GM12878 (cell line): ENCODE measurements around the gene DET1. TPM values are rescaled to one million over a fixed set of nuclear protein-coding genes. Genes with fewer than 3 reads are reported as not detected.

Source experiments
- ATAC-seq: fragments of 200-7000 bp; cut with Tn5 transposase; 3 replicates; pipeline ENCODE4 v1.9.1; 2020; ENCODE audit warnings: mild to moderate bottlenecking, moderate library complexity
- BruUV-seq: library from RNA; stranded (reverse); fragments of 400-500 nt; replicated peaks from 2 replicates; lab custom pipeline; 2021; lab: Mats Ljungman, UMichigan
- CTCF ChIA-PET: fragments of 300-600 bp; sonication (Branson Sonifier 250); formaldehyde crosslinking; extraction: SDS; loops from one replicate; lab custom pipeline; 2021; ENCODE audit warnings: inconsistent platforms; lab: Yijun Ruan, JAX
- POLR2A ChIA-PET: fragments of 350-600 bp; formaldehyde crosslinking; extraction: SDS; loops from one replicate; lab custom pipeline; 2021; ENCODE audit warnings: inconsistent platforms; lab: Charles Lee
- RAD21 ChIA-PET: fragments of 300-600 bp; sonication (Branson Sonifier 250); formaldehyde crosslinking; loops from one replicate; lab custom pipeline; 2023; ENCODE audit warnings: antibody characterized with exemption; ENCODE audit not compliant: unreplicated experiment; lab: Charles Lee
- SMC1A ChIA-PET: fragments of 300-600 bp; sonication (Branson Sonifier 250); formaldehyde crosslinking; loops from one replicate; lab custom pipeline; 2023; ENCODE audit not compliant: unreplicated experiment, uncharacterized antibody; lab: Charles Lee
- DNase-seq: peaks from one replicate; pipeline ENCODE4 v3.0.0-alpha.2; 2011; ENCODE audit warnings: low read depth, low spot score
- FAIRE-seq: peaks from 3 replicates; lab custom pipeline; 2011; peaks lifted over from hg19 to GRCh38; lab: Jason Lieb, UNC
- H2AFZ ChIP-seq: 2 replicates; pipeline ENCODE4 v1.6.0; 2011; ENCODE audit warnings: low read depth, low read length, control low read depth; ENCODE audit not compliant: control insufficient read depth
- H3K27ac ChIP-seq: 2 replicates; pipeline ENCODE4 v1.5.1; 2011; ENCODE audit warnings: control low read depth; ENCODE audit not compliant: control insufficient read depth, insufficient read depth
- H3K27me3 ChIP-seq, 2 experiments: replicated peaks in 1 of 2; 2 replicates each; pipeline versions ENCODE4 v1.6.0 to v1.6.1; 2011; ENCODE audit warnings: low read length in 1 of 2; ENCODE audit not compliant: control insufficient read depth in 2 of 2, insufficient read depth in 2 of 2
- H3K36me3 ChIP-seq, 2 experiments: 2 replicates each; pipeline ENCODE4 v1.5.1; 2011; ENCODE audit warnings: low read length in 1 of 2; ENCODE audit not compliant: control insufficient read depth in 2 of 2, insufficient read depth in 2 of 2
- H3K4me1 ChIP-seq: 2 replicates; pipeline ENCODE4 v1.6.1; 2011; ENCODE audit warnings: mild to moderate bottlenecking, low read length, moderate library complexity, mixed read lengths; ENCODE audit not compliant: control insufficient read depth, insufficient read depth
- H3K4me2 ChIP-seq: 2 replicates; pipeline ENCODE4 v1.6.0; 2011; ENCODE audit warnings: control low read depth; ENCODE audit not compliant: control insufficient read depth, insufficient read depth
- H3K4me3 ChIP-seq: fragments of 200-600 bp; sonication (generic); 2 replicates; pipeline ENCODE4 v1.5.1; 2016
- H3K79me2 ChIP-seq: 2 replicates; pipeline ENCODE4 v1.6.0; 2011; ENCODE audit warnings: low read length; ENCODE audit not compliant: control insufficient read depth, insufficient read depth
- H3K9ac ChIP-seq: 2 replicates; pipeline ENCODE4 v1.8.0; 2011; ENCODE audit warnings: low read length, control low read depth, mixed read lengths; ENCODE audit not compliant: control insufficient read depth, insufficient read depth
- H3K9me3 ChIP-seq: replicated peaks from 3 replicates; pipeline ENCODE4 v1.5.1; 2011; ENCODE audit warnings: mild to moderate bottlenecking, low read length; ENCODE audit not compliant: control insufficient read depth, insufficient read depth
- H4K20me1 ChIP-seq: 2 replicates; pipeline ENCODE4 v1.6.0; 2011; ENCODE audit not compliant: control insufficient read depth, insufficient read depth
- CBFB ChIP-seq: IDR thresholded peaks from 2 replicates; pipeline ENCODE4 v1.6.1; 2016; ENCODE audit warnings: antibody characterized with exemption, low read depth
- CHD1 ChIP-seq: IDR thresholded peaks from 2 replicates; pipeline ENCODE4 v1.6.1; 2012; ENCODE audit warnings: low read depth, low read length, improper control_type of control experiment
- DPF2 ChIP-seq: fragments of 450-650 bp; IDR thresholded peaks from 2 replicates; pipeline ENCODE4 v1.6.1; 2017; ENCODE audit warnings: mild to moderate bottlenecking
- EGR1 ChIP-seq, 2 experiments: IDR thresholded peaks; 1 replicate in 1 of 2; 2 replicates in 1 of 2; pipeline ENCODE4 v1.6.1; 2011 to 2012; ENCODE audit warnings: low read depth in 2 of 2, low read length in 2 of 2, borderline replicate concordance in 1 of 2, mild to moderate bottlenecking in 1 of 2, moderate library complexity in 1 of 2
- HDAC2 ChIP-seq: fragments of 200-600 bp; sonication (generic); IDR thresholded peaks from 2 replicates; pipeline ENCODE4 v1.6.1; 2017
- JUND ChIP-seq: IDR thresholded peaks from 2 replicates; pipeline ENCODE4 v1.6.1; 2012; ENCODE audit warnings: low read depth, mild to moderate bottlenecking, low read length, improper control_type of control experiment, moderate library complexity
- MEF2A ChIP-seq: IDR thresholded peaks from 2 replicates; pipeline ENCODE4 v1.6.1; 2011; ENCODE audit warnings: low read depth, mild to moderate bottlenecking, low read length, moderate library complexity; ENCODE audit not compliant: insufficient read depth
- MEF2B ChIP-seq: fragments of 450-650 bp; IDR thresholded peaks from 2 replicates; pipeline ENCODE4 v1.6.1; 2018; ENCODE audit warnings: mild to moderate bottlenecking, moderate library complexity; ENCODE audit not compliant: partially characterized antibody, poor library complexity, severe bottlenecking
- MTA3 ChIP-seq: IDR thresholded peaks from 2 replicates; pipeline ENCODE4 v1.6.1; 2012; ENCODE audit warnings: low read length, inconsistent platforms, borderline replicate concordance
- PAX8 ChIP-seq: fragments of 450-650 bp; IDR thresholded peaks from 2 replicates; pipeline ENCODE4 v1.6.1; 2017; ENCODE audit warnings: mild to moderate bottlenecking, moderate library complexity
- POLR2AphosphoS5 ChIP-seq: IDR thresholded peaks from 2 replicates; pipeline ENCODE4 v1.6.1; 2011; ENCODE audit warnings: mild to moderate bottlenecking, low read length, inconsistent platforms
- SIX5 ChIP-seq: IDR thresholded peaks from 2 replicates; pipeline ENCODE4 v1.6.1; 2011; ENCODE audit warnings: mild to moderate bottlenecking, low read depth, low read length, moderate library complexity; ENCODE audit not compliant: severe bottlenecking
- SMC3 ChIP-seq: IDR thresholded peaks from 2 replicates; pipeline ENCODE4 v1.6.1; 2011; ENCODE audit warnings: low read length, improper control_type of control experiment, borderline replicate concordance
- SREBF1 ChIP-seq: IDR thresholded peaks from 2 replicates; pipeline ENCODE4 v1.6.1; 2012; ENCODE audit warnings: mild to moderate bottlenecking, low read length
- SRF ChIP-seq, 2 experiments: IDR thresholded peaks; 2 replicates each; pipeline ENCODE4 v1.6.1; 2011; ENCODE audit warnings: low read depth in 2 of 2, low read length in 2 of 2, mild to moderate bottlenecking in 1 of 2, moderate library complexity in 1 of 2
- TCF7 ChIP-seq: IDR thresholded peaks from 2 replicates; pipeline ENCODE4 v1.6.1; 2014; ENCODE audit warnings: antibody characterized with exemption, borderline replicate concordance
- WGBS: methylation state at CpG from one replicate; pipeline ENCODE4 v1.1.6; 2016; ENCODE audit warnings: low lambda C conversion rate; ENCODE audit not compliant: insufficient replicate concordance, insufficient coverage; ENCODE audit errors: missing lambda C conversion rate; 5-methylcytosine and 5-hydroxymethylcytosine counted together
- in situ Hi-C: fragments of 300-500 bp; cut with MboI; formaldehyde crosslinking; loops from 9 replicates; pipeline ENCODE4 v1.14.3; 2018; ENCODE audit warnings: mixed read lengths
- intact Hi-C: fragments of 100-400 bp; cut with micrococcal nuclease; formaldehyde crosslinking; loops from one replicate; pipeline ENCODE4 v1.14.2; 2022; ENCODE audit not compliant: unreplicated experiment
- polyA plus RNA-seq, 11 experiments: library from polyadenylated mRNA; depleted of rRNA in 4 of 11; unstranded in 6 of 11; stranded (reverse) in 5 of 11; fragments of >200 nt; fragmentation: Nextera tagmentation in 4 of 11; fragmentation: Illumina TruSeq in 1 of 11; extraction: Ambion mirVana in 4 of 11; extraction: Trizol in 1 of 11; gene quantifications; 1 replicate in 1 of 11; 2 replicates in 10 of 11; pipeline versions ENCODE4 v1.2.1 to v1.2.3, GENCODE V29; 2011 to 2016; ENCODE audit warnings: inconsistent platforms in 2 of 11, missing spikeins in 2 of 11, low read depth in 1 of 11
- total RNA-seq, 4 experiments: library from RNA; depleted of rRNA in 3 of 4; stranded (reverse); fragments of >200 nt in 3 of 4; fragmentation: Illumina TruSeq in 1 of 4; extraction: Trizol in 1 of 4; gene quantifications; 2 replicates each; pipeline versions ENCODE4 v1.2.1 to v1.2.3, GENCODE V29; 2013 to 2021
- TF ChIP-seq, protein P1 (sequence below): fragments of 450-650 bp; IDR thresholded peaks from 2 replicates; pipeline ENCODE4 v1.6.1; 2016; ENCODE audit warnings: mild to moderate bottlenecking
- TF ChIP-seq, protein P2 (sequence below): fragments of 450-650 bp; conservative IDR thresholded peaks from 2 replicates; pipeline ENCODE4 v1.6.1; 2017; ENCODE audit warnings: mild to moderate bottlenecking, moderate library complexity
- TF ChIP-seq, protein P3 (sequence below): IDR thresholded peaks from 2 replicates; pipeline ENCODE4 v1.6.1; 2012; ENCODE audit warnings: low read depth, low read length, improper control_type of control experiment

DET1 gene
- total and polyA plus RNA-seq, 10 of the 15 experiments (the other 5 are each of a cell fraction or from before 2014, with no cell fraction given) = 0.16 to 2.7 (median 1.4) TPM

DNA sequence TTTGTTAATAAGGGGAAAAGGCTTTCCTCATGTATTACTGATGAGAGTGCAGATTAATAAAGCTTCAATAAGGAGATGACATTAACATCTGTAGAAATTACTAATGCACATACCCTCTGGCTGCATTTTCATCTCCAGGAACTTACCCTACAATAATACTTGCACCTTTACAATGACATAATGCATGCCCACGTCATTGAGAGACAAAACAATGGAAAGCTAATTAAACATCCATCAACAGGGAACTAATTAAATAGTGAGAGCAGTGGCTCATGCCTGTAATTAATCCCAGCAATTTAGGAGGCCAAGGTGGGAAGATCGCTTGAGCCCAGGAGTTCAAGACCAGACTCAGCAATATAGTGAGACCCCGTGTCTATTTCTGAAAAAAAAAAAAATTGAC is 32.8 kb upstream of the DET1 start:
- Histone ChIP-seq H4K20me1 (no peaks in the 10 kb centered on the region), H3K27ac (no peak overlapping the region), H3K27me3 (peaks cover 0 to 3% of the 10 kb centered on the region in 2 experiments; a peak in 1 of 4 replicates), H3K36me3 (no peaks in the 10 kb centered on the region), H3K4me1 (no peaks in the 10 kb centered on the region), H3K9ac (no peak overlapping the region), H3K4me3 (no peak overlapping the region), H3K79me2 (no peaks in the 10 kb centered on the region), H3K9me3 (no peaks in the 10 kb centered on the region), H3K4me2 (no peak overlapping the region), H2AFZ (no peak overlapping the region)
- FAIRE-seq (no peak), ATAC-seq (no peak), DNase-seq (no peak)
- ChIA-PET CTCF (no interaction called here), POLR2A (no interaction called here), SMC1A (no interaction called here), RAD21 (no interaction called here)
- BruUV-seq = no TSS peak
- no peak for TF ChIP-seq DPF2
- no peak for TF ChIP-seq SMC3
- TF ChIP-seq TCF7 = no peak
- TF ChIP-seq HDAC2 = no peak
- no peak for TF ChIP-seq CBFB
- TF ChIP-seq JUND = no peak
- TF ChIP-seq, protein P1, sequence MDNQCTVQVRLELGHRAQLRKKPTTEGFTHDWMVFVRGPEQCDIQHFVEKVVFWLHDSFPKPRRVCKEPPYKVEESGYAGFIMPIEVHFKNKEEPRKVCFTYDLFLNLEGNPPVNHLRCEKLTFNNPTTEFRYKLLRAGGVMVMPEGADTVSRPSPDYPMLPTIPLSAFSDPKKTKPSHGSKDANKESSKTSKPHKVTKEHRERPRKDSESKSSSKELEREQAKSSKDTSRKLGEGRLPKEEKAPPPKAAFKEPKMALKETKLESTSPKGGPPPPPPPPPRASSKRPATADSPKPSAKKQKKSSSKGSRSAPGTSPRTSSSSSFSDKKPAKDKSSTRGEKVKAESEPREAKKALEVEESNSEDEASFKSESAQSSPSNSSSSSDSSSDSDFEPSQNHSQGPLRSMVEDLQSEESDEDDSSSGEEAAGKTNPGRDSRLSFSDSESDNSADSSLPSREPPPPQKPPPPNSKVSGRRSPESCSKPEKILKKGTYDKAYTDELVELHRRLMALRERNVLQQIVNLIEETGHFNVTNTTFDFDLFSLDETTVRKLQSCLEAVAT = no peak
- no peak for TF ChIP-seq SIX5
- no peak for TF ChIP-seq MTA3
- TF ChIP-seq PAX8 = no peak
- TF ChIP-seq POLR2AphosphoS5 = no peak
- TF ChIP-seq CHD1 = no peak
- TF ChIP-seq, protein P2, sequence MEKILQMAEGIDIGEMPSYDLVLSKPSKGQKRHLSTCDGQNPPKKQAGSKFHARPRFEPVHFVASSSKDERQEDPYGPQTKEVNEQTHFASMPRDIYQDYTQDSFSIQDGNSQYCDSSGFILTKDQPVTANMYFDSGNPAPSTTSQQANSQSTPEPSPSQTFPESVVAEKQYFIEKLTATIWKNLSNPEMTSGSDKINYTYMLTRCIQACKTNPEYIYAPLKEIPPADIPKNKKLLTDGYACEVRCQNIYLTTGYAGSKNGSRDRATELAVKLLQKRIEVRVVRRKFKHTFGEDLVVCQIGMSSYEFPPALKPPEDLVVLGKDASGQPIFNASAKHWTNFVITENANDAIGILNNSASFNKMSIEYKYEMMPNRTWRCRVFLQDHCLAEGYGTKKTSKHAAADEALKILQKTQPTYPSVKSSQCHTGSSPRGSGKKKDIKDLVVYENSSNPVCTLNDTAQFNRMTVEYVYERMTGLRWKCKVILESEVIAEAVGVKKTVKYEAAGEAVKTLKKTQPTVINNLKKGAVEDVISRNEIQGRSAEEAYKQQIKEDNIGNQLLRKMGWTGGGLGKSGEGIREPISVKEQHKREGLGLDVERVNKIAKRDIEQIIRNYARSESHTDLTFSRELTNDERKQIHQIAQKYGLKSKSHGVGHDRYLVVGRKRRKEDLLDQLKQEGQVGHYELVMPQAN = no peak
- TF ChIP-seq MEF2A = no peak
- TF ChIP-seq EGR1 (IDR thresholded peaks at IDR 0.05; ENCODE audit: borderline replicate concordance in 1 of 2, low read depth in 2 of 2, low read length in 2 of 2) = no peak
- TF ChIP-seq, protein P3, sequence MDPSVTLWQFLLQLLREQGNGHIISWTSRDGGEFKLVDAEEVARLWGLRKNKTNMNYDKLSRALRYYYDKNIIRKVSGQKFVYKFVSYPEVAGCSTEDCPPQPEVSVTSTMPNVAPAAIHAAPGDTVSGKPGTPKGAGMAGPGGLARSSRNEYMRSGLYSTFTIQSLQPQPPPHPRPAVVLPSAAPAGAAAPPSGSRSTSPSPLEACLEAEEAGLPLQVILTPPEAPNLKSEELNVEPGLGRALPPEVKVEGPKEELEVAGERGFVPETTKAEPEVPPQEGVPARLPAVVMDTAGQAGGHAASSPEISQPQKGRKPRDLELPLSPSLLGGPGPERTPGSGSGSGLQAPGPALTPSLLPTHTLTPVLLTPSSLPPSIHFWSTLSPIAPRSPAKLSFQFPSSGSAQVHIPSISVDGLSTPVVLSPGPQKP = no peak
- no peak for TF ChIP-seq MEF2B
- TF ChIP-seq SRF (IDR thresholded peaks at IDR 0.05; ENCODE audit: low read depth in 2 of 2, low read length in 2 of 2) = no peak
- no peak for TF ChIP-seq SREBF1
- 22% methylated on average over 3 of the region's 3 CpGs for WGBS
- in situ Hi-C loops = no loop called here
- intact Hi-C loops = no loop called here
